H9 (cell line): ENCODE measurements around the gene PKP1. TPM values are rescaled to one million over a fixed set of nuclear protein-coding genes. Genes with fewer than 3 reads are reported as not detected.

ENCODE experiments used
- DNase-seq: peaks from one replicate; pipeline ENCODE4 v3.0.0-alpha.2; 2017
- H2AFZ ChIP-seq: one replicate; pipeline ENCODE4 v1.6.1; 2013; ENCODE audit warnings: mild to moderate bottlenecking, low read length, control low read depth, moderate library complexity
- H2AK5ac ChIP-seq: 2 replicates; pipeline ENCODE4 v1.6.1; 2013; ENCODE audit warnings: low read length, control low read depth, mixed read lengths; ENCODE audit not compliant: insufficient read length
- H2BK120ac ChIP-seq: one replicate; pipeline ENCODE4 v1.6.1; 2013; ENCODE audit warnings: low read depth, mild to moderate bottlenecking, low read length, control low read depth, inconsistent platforms; ENCODE audit not compliant: poor library complexity, severe bottlenecking
- H2BK12ac ChIP-seq: 2 replicates; pipeline ENCODE4 v1.6.1; 2013; ENCODE audit warnings: low read length, control low read depth, mixed read lengths, low read depth; ENCODE audit not compliant: insufficient read length
- H2BK15ac ChIP-seq: 2 replicates; pipeline ENCODE4 v1.6.1; 2013; ENCODE audit warnings: low read depth, low read length, control low read depth
- H2BK20ac ChIP-seq: one replicate; pipeline ENCODE4 v1.6.1; 2013; ENCODE audit warnings: low read depth, mild to moderate bottlenecking, low read length, control low read depth, inconsistent platforms; ENCODE audit not compliant: poor library complexity, severe bottlenecking
- H2BK5ac ChIP-seq: 2 replicates; pipeline ENCODE4 v1.6.1; 2013; ENCODE audit warnings: low read length, control low read depth, mixed read lengths; ENCODE audit not compliant: insufficient read length
- H3K14ac ChIP-seq: 2 replicates; pipeline ENCODE4 v1.6.1; 2013; ENCODE audit warnings: low read length, control low read depth; ENCODE audit not compliant: insufficient read depth
- H3K18ac ChIP-seq: 2 replicates; pipeline ENCODE4 v1.6.1; 2013; ENCODE audit warnings: low read depth, mild to moderate bottlenecking, mixed read lengths, low read length, control low read depth; ENCODE audit not compliant: insufficient read length
- H3K23ac ChIP-seq: 2 replicates; pipeline ENCODE4 v1.6.1; 2013; ENCODE audit warnings: low read length, control low read depth, mixed read lengths, low read depth; ENCODE audit not compliant: insufficient read length
- H3K23me2 ChIP-seq: 2 replicates; pipeline ENCODE4 v1.6.1; 2013; ENCODE audit warnings: low read depth, mild to moderate bottlenecking, mixed read lengths, low read length, control low read depth; ENCODE audit not compliant: insufficient read length, poor library complexity, severe bottlenecking
- H3K27ac ChIP-seq: 2 replicates; pipeline ENCODE4 v1.5.1; 2013; ENCODE audit warnings: low read length, control low read depth, mixed read lengths, low read depth; ENCODE audit not compliant: insufficient read length
- H3K27me3 ChIP-seq: 2 replicates; pipeline ENCODE4 v1.6.1; 2013; ENCODE audit warnings: low read length, control low read depth, inconsistent platforms; ENCODE audit not compliant: insufficient read depth
- H3K4ac ChIP-seq: 2 replicates; pipeline ENCODE4 v1.6.1; 2013; ENCODE audit warnings: low read depth, mild to moderate bottlenecking, control low read depth, inconsistent platforms, low read length, moderate library complexity
- H3K4me1 ChIP-seq: 2 replicates; pipeline ENCODE4 v1.6.1; 2013; ENCODE audit warnings: low read length, control low read depth, inconsistent platforms; ENCODE audit not compliant: insufficient read depth
- H3K4me2 ChIP-seq: 2 replicates; pipeline ENCODE4 v1.6.1; 2013; ENCODE audit warnings: low read length, control low read depth, mixed read lengths; ENCODE audit not compliant: insufficient read length, insufficient read depth
- H3K56ac ChIP-seq: 2 replicates; pipeline ENCODE4 v1.6.1; 2013; ENCODE audit warnings: low read depth, mild to moderate bottlenecking, mixed read lengths, low read length, control low read depth; ENCODE audit not compliant: insufficient read length
- H3K79me1 ChIP-seq: 2 replicates; pipeline ENCODE4 v1.6.1; 2013; ENCODE audit warnings: low read depth, mild to moderate bottlenecking, moderate library complexity, low read length, control low read depth, inconsistent platforms; ENCODE audit not compliant: insufficient read depth, poor library complexity, severe bottlenecking
- H3K79me2 ChIP-seq: 2 replicates; pipeline ENCODE4 v1.6.1; 2013; ENCODE audit warnings: low read length, control low read depth, inconsistent platforms; ENCODE audit not compliant: insufficient read depth
- H3K9ac ChIP-seq: 2 replicates; pipeline ENCODE4 v1.6.1; 2013; ENCODE audit warnings: low read length, control low read depth, mixed read lengths; ENCODE audit not compliant: insufficient read length; ENCODE audit errors: extremely low read depth
- H3K9me3 ChIP-seq: one replicate; pipeline ENCODE4 v1.6.1; 2013; ENCODE audit warnings: low read depth, low read length, inconsistent platforms; ENCODE audit not compliant: control insufficient read depth
- H3T11ph ChIP-seq: one replicate; pipeline ENCODE4 v1.6.1; 2013; ENCODE audit warnings: mild to moderate bottlenecking, low read length, control low read depth, inconsistent platforms
- H4K20me1 ChIP-seq: one replicate; pipeline ENCODE4 v1.6.1; 2013; ENCODE audit not compliant: control insufficient read depth, insufficient read length, insufficient read depth
- H4K5ac ChIP-seq: 2 replicates; pipeline ENCODE4 v1.6.1; 2013; ENCODE audit warnings: low read depth, mild to moderate bottlenecking, mixed read lengths, low read length, control low read depth; ENCODE audit not compliant: insufficient read length
- H4K8ac ChIP-seq: replicated peaks from 2 replicates; pipeline ENCODE4 v1.6.1; 2013; ENCODE audit warnings: low read length, control low read depth, mixed read lengths, low read depth; ENCODE audit not compliant: insufficient read length
- H4K91ac ChIP-seq: 2 replicates; pipeline ENCODE4 v1.6.1; 2013; ENCODE audit warnings: low read depth, mild to moderate bottlenecking, moderate library complexity, mixed read lengths, low read length, control low read depth; ENCODE audit not compliant: insufficient read length
- H3K27ac Mint-ChIP-seq, 3 experiments: 2 replicates in 2 of 3; 3 replicates in 1 of 3; pipeline ENCODE4 v1.8.0; 2020 to 2021; ENCODE audit warnings: mixed read lengths in 3 of 3, mild to moderate bottlenecking in 1 of 3, moderate library complexity in 1 of 3
- H3K27me3 Mint-ChIP-seq: 2 replicates; pipeline ENCODE4 v1.8.0; 2021; ENCODE audit warnings: low read depth, mild to moderate bottlenecking, moderate library complexity, mixed read lengths
- H3K36me3 Mint-ChIP-seq, 3 experiments: 2 replicates in 2 of 3; 3 replicates in 1 of 3; pipeline ENCODE4 v1.8.0; 2020 to 2021; ENCODE audit warnings: low read depth in 3 of 3, mixed read lengths in 3 of 3; ENCODE audit not compliant: insufficient read depth in 1 of 3
- H3K4me1 Mint-ChIP-seq, 2 experiments: 2 replicates each; pipeline ENCODE4 v1.8.0; 2020; ENCODE audit warnings: mixed read lengths in 2 of 2
- H3K4me3 Mint-ChIP-seq, 2 experiments: 2 replicates in 1 of 2; 3 replicates in 1 of 2; pipeline ENCODE4 v1.8.0; 2020 to 2021; ENCODE audit warnings: mild to moderate bottlenecking in 2 of 2, mixed read lengths in 2 of 2, moderate library complexity in 1 of 2
- H3K9me3 Mint-ChIP-seq, 2 experiments: 2 replicates in 1 of 2; 3 replicates in 1 of 2; pipeline ENCODE4 v1.8.0; 2020; ENCODE audit warnings: mild to moderate bottlenecking in 2 of 2, mixed read lengths in 2 of 2, moderate library complexity in 1 of 2
- CTCF ChIP-seq: fragments of 200-600 bp; sonication (generic); conservative IDR thresholded peaks from 3 replicates; pipeline ENCODE4 v1.8.0; 2021; ENCODE audit warnings: antibody characterized with exemption, mild to moderate bottlenecking
- WGBS: extraction: QIAGEN DNeasy Blood & Tissue Kit; methylation state at CpG from one replicate; pipeline ENCODE4 v1.1.7; 2013; ENCODE audit warnings: missing lambda C conversion rate, low lambda C conversion rate, mixed read lengths; ENCODE audit not compliant: insufficient read length; ENCODE audit errors: extremely low coverage; 5-methylcytosine and 5-hydroxymethylcytosine counted together
- total RNA-seq: library from RNA; stranded (reverse); gene quantifications from 2 replicates; pipeline ENCODE4 v1.2.1, GENCODE V29; 2021

PKP1 gene
- total RNA-seq, 1 experiment from 2014 or later = 0.09 TPM

- Histone ChIP-seq H3K23me2 (no peaks in the 10 kb centered on the region), H4K91ac (no peak overlapping the region), H3K23ac (no peak overlapping the region), H2BK120ac (no peak overlapping the region), H2BK12ac (no peak overlapping the region), H2BK5ac (no peak overlapping the region), H4K20me1 (peaks cover 4% of the 10 kb centered on the region), H3K79me1 (no peaks in the 10 kb centered on the region), H4K5ac (no peak overlapping the region), H2AK5ac (no peak overlapping the region), H3K56ac (no peak overlapping the region), H3K4me1 (no peaks in the 10 kb centered on the region), H3K9me3 (no peaks in the 10 kb centered on the region), H3K27me3 (no peaks in the 10 kb centered on the region), H2BK15ac (no peak overlapping the region), H3K14ac (no peak overlapping the region), H4K8ac (no peak overlapping the region), H2AFZ (no peak overlapping the region), H3K4ac (no peak overlapping the region), H3K27ac (no peak overlapping the region), H3K79me2 (no peaks in the 10 kb centered on the region), H3K4me2 (no peak overlapping the region), H3K18ac (no peak overlapping the region), H3T11ph (no peak overlapping the region), H3K9ac (no peak overlapping the region), H2BK20ac (no peak overlapping the region)
- H3K36me3 Mint-ChIP-seq = no peaks in the 10 kb centered on the region
- H3K4me3 Mint-ChIP-seq = no peak overlapping the region
- TF ChIP-seq CTCF = no peak
- H3K27ac Mint-ChIP-seq = no peak overlapping the region
- H3K27me3 Mint-ChIP-seq = peaks cover 3% of the 10 kb centered on the region
- no peak for DNase-seq
- H3K4me1 Mint-ChIP-seq = no peaks in the 10 kb centered on the region
- WGBS = no CpG with 5 or more reads among the region's 2 CpGs
- H3K9me3 Mint-ChIP-seq = no peaks in the 10 kb centered on the region
Measured at GRCh38 chr1:201251411-201251810, 31.9 kb upstream of the PKP1 start.
